GM12878 (cell line): Measurements from ENCODE around the gene PAQR8. TPM values are rescaled to one million over a fixed set of nuclear protein-coding genes. Genes with fewer than 3 reads are reported as not detected.

Source experiments
- ATAC-seq: fragments of 200-7000 bp; cut with Tn5 transposase; 3 replicates; pipeline ENCODE4 v1.9.1; 2020; ENCODE audit warnings: mild to moderate bottlenecking, moderate library complexity
- BruUV-seq: library from RNA; stranded (reverse); fragments of 400-500 nt; replicated peaks from 2 replicates; lab custom pipeline; 2021; lab: Mats Ljungman, UMichigan
- CTCF ChIA-PET: fragments of 300-600 bp; sonication (Branson Sonifier 250); formaldehyde crosslinking; extraction: SDS; loops from one replicate; lab custom pipeline; 2021; ENCODE audit warnings: inconsistent platforms; lab: Yijun Ruan, JAX
- POLR2A ChIA-PET: fragments of 350-600 bp; formaldehyde crosslinking; extraction: SDS; loops from one replicate; lab custom pipeline; 2021; ENCODE audit warnings: inconsistent platforms; lab: Charles Lee
- RAD21 ChIA-PET: fragments of 300-600 bp; sonication (Branson Sonifier 250); formaldehyde crosslinking; loops from one replicate; lab custom pipeline; 2023; ENCODE audit warnings: antibody characterized with exemption; ENCODE audit not compliant: unreplicated experiment; lab: Charles Lee
- SMC1A ChIA-PET: fragments of 300-600 bp; sonication (Branson Sonifier 250); formaldehyde crosslinking; loops from one replicate; lab custom pipeline; 2023; ENCODE audit not compliant: unreplicated experiment, uncharacterized antibody; lab: Charles Lee
- DNase-seq: peaks from one replicate; pipeline ENCODE4 v3.0.0-alpha.2; 2011; ENCODE audit warnings: low read depth, low spot score
- FAIRE-seq: peaks from 3 replicates; lab custom pipeline; 2011; peaks lifted over from hg19 to GRCh38; lab: Jason Lieb, UNC
- H2AFZ ChIP-seq: 2 replicates; pipeline ENCODE4 v1.6.0; 2011; ENCODE audit warnings: low read depth, low read length, control low read depth; ENCODE audit not compliant: control insufficient read depth
- H3K27ac ChIP-seq: 2 replicates; pipeline ENCODE4 v1.5.1; 2011; ENCODE audit warnings: control low read depth; ENCODE audit not compliant: control insufficient read depth, insufficient read depth
- H3K27me3 ChIP-seq, 2 experiments: replicated peaks in 1 of 2; 2 replicates each; pipeline versions ENCODE4 v1.6.0 to v1.6.1; 2011; ENCODE audit warnings: low read length in 1 of 2; ENCODE audit not compliant: control insufficient read depth in 2 of 2, insufficient read depth in 2 of 2
- H3K36me3 ChIP-seq, 2 experiments: 2 replicates each; pipeline ENCODE4 v1.5.1; 2011; ENCODE audit warnings: low read length in 1 of 2; ENCODE audit not compliant: control insufficient read depth in 2 of 2, insufficient read depth in 2 of 2
- H3K4me1 ChIP-seq: 2 replicates; pipeline ENCODE4 v1.6.1; 2011; ENCODE audit warnings: mild to moderate bottlenecking, low read length, moderate library complexity, mixed read lengths; ENCODE audit not compliant: control insufficient read depth, insufficient read depth
- H3K4me2 ChIP-seq: 2 replicates; pipeline ENCODE4 v1.6.0; 2011; ENCODE audit warnings: control low read depth; ENCODE audit not compliant: control insufficient read depth, insufficient read depth
- H3K4me3 ChIP-seq: fragments of 200-600 bp; sonication (generic); 2 replicates; pipeline ENCODE4 v1.5.1; 2016
- H3K79me2 ChIP-seq: 2 replicates; pipeline ENCODE4 v1.6.0; 2011; ENCODE audit warnings: low read length; ENCODE audit not compliant: control insufficient read depth, insufficient read depth
- H3K9ac ChIP-seq: 2 replicates; pipeline ENCODE4 v1.8.0; 2011; ENCODE audit warnings: low read length, control low read depth, mixed read lengths; ENCODE audit not compliant: control insufficient read depth, insufficient read depth
- H3K9me3 ChIP-seq: replicated peaks from 3 replicates; pipeline ENCODE4 v1.5.1; 2011; ENCODE audit warnings: mild to moderate bottlenecking, low read length; ENCODE audit not compliant: control insufficient read depth, insufficient read depth
- H4K20me1 ChIP-seq: 2 replicates; pipeline ENCODE4 v1.6.0; 2011; ENCODE audit not compliant: control insufficient read depth, insufficient read depth
- ASH2L ChIP-seq: fragments of 300-600, 200-600 bp; sonication (generic); IDR thresholded peaks from 2 replicates; pipeline ENCODE4 v1.6.1; 2017; ENCODE audit warnings: low read depth, mild to moderate bottlenecking, borderline replicate concordance
- ATF3 ChIP-seq: IDR thresholded peaks from 2 replicates; pipeline ENCODE4 v1.6.1; 2011; ENCODE audit warnings: low read depth, mild to moderate bottlenecking, low read length, moderate library complexity, borderline replicate concordance; ENCODE audit errors: extremely low read depth
- BCL11A ChIP-seq: IDR thresholded peaks from 2 replicates; pipeline ENCODE4 v1.6.1; 2011; ENCODE audit warnings: low read depth, low read length
- CTCF ChIP-seq, 3 experiments: IDR thresholded peaks in 2 of 3; conservative IDR thresholded peaks in 1 of 3; 2 replicates each; pipeline ENCODE4 v1.5.1; 2011; ENCODE audit warnings: low read depth in 3 of 3, low read length in 3 of 3, mild to moderate bottlenecking in 3 of 3, control low read depth in 2 of 3, moderate library complexity in 2 of 3, inconsistent platforms in 1 of 3, mixed read lengths in 1 of 3; ENCODE audit not compliant: control insufficient read depth in 2 of 3, insufficient read depth in 1 of 3; ENCODE audit errors: extremely low read depth in 1 of 3
- DPF2 ChIP-seq: fragments of 450-650 bp; IDR thresholded peaks from 2 replicates; pipeline ENCODE4 v1.6.1; 2017; ENCODE audit warnings: mild to moderate bottlenecking
- EZH2 ChIP-seq: IDR thresholded peaks from 2 replicates; pipeline ENCODE4 v1.6.1; 2012; ENCODE audit warnings: low read depth, mild to moderate bottlenecking, control low read depth, inconsistent platforms, low read length, borderline replicate concordance; ENCODE audit not compliant: control insufficient read depth
- HCFC1 ChIP-seq: fragments of 150-350 bp; IDR thresholded peaks from 2 replicates; pipeline ENCODE4 v1.6.1; 2014; ENCODE audit warnings: low read length
- PML ChIP-seq: IDR thresholded peaks from 2 replicates; pipeline ENCODE4 v1.6.1; 2012; ENCODE audit warnings: low read length, inconsistent platforms
- RAD51 ChIP-seq: fragments of 450-650 bp; IDR thresholded peaks from 2 replicates; pipeline ENCODE4 v1.6.1; 2016; ENCODE audit warnings: moderate library complexity, mild to moderate bottlenecking, inconsistent platforms
- REST ChIP-seq: IDR thresholded peaks from 2 replicates; pipeline ENCODE4 v1.6.1; 2012; ENCODE audit warnings: mild to moderate bottlenecking, low read depth, low read length
- YBX1 ChIP-seq: fragments of 450-650 bp; IDR thresholded peaks from 2 replicates; pipeline ENCODE4 v1.6.1; 2016; ENCODE audit warnings: antibody characterized with exemption
- ZNF687 ChIP-seq: fragments of 450-650 bp; IDR thresholded peaks from 2 replicates; pipeline ENCODE4 v1.6.1; 2017; ENCODE audit warnings: mild to moderate bottlenecking, moderate library complexity
- WGBS: methylation state at CpG from one replicate; pipeline ENCODE4 v1.1.6; 2016; ENCODE audit warnings: low lambda C conversion rate; ENCODE audit not compliant: insufficient replicate concordance, insufficient coverage; ENCODE audit errors: missing lambda C conversion rate; 5-methylcytosine and 5-hydroxymethylcytosine counted together
- in situ Hi-C: fragments of 300-500 bp; cut with MboI; formaldehyde crosslinking; loops from 9 replicates; pipeline ENCODE4 v1.14.3; 2018; ENCODE audit warnings: mixed read lengths
- intact Hi-C: fragments of 100-400 bp; cut with micrococcal nuclease; formaldehyde crosslinking; loops from one replicate; pipeline ENCODE4 v1.14.2; 2022; ENCODE audit not compliant: unreplicated experiment
- polyA plus RNA-seq, 11 experiments: library from polyadenylated mRNA; depleted of rRNA in 4 of 11; unstranded in 6 of 11; stranded (reverse) in 5 of 11; fragments of >200 nt; fragmentation: Nextera tagmentation in 4 of 11; fragmentation: Illumina TruSeq in 1 of 11; extraction: Ambion mirVana in 4 of 11; extraction: Trizol in 1 of 11; gene quantifications; 1 replicate in 1 of 11; 2 replicates in 10 of 11; pipeline versions ENCODE4 v1.2.1 to v1.2.3, GENCODE V29; 2011 to 2016; ENCODE audit warnings: inconsistent platforms in 2 of 11, missing spikeins in 2 of 11, low read depth in 1 of 11
- total RNA-seq, 4 experiments: library from RNA; depleted of rRNA in 3 of 4; stranded (reverse); fragments of >200 nt in 3 of 4; fragmentation: Illumina TruSeq in 1 of 4; extraction: Trizol in 1 of 4; gene quantifications; 2 replicates each; pipeline versions ENCODE4 v1.2.1 to v1.2.3, GENCODE V29; 2013 to 2021

The PAQR8 gene
- total and polyA plus RNA-seq, 10 of the 15 experiments (the other 5 are each of a cell fraction or from before 2014, with no cell fraction given) = 3.9 to 22.4 (median 14.6) TPM

GRCh38 chr6:52403627-52404026, 41.7 kb downstream of the PAQR8 start:
- FAIRE-seq = no peak
- no peaks in the 10 kb centered on the region for H4K20me1 ChIP-seq
- peaks cover 8% of the 10 kb centered on the region in 2 experiments; a peak in 3 of 4 replicates for H3K36me3 ChIP-seq
- RAD21 ChIA-PET = interaction anchor here (1.3 to 10.9 kb wide), 3 partner anchors 13 to 118 kb away, joined by 4 to 224 read pairs (median 6); partner anchors contain the start of gene MCM3
- POLR2A ChIA-PET = interaction anchor here (0.5 kb wide), 1 partner anchor 1386 kb away, joined by 3 read pairs; no protein-coding TSS in a partner anchor
- no peak overlapping the region for H3K4me2 ChIP-seq
- H3K9ac ChIP-seq = no peak overlapping the region
- in situ Hi-C loops (no loop called here), intact Hi-C loops (no loop called here)
- CTCF ChIA-PET = interaction anchor here (1.1 to 14.7 kb wide), 4 partner anchors 12 to 240 kb away, joined by 4 to 441 read pairs (median 8); partner anchors contain the start of gene MCM3
- H3K9me3 ChIP-seq = no peaks in the 10 kb centered on the region
- SMC1A ChIA-PET = interaction anchor here (0.9 to 12.8 kb wide), 5 partner anchors 95 to 259 kb away, joined by 3 to 358 read pairs (median 3); partner anchors contain the start of gene MCM3
- WGBS = 93% methylated on average over 9 of the region's 9 CpGs
- H3K27me3 ChIP-seq = no peaks in the 10 kb centered on the region
- ATAC-seq = no peak
- H2AFZ ChIP-seq = no peak overlapping the region
- H3K79me2 ChIP-seq = no peaks in the 10 kb centered on the region
- no peak overlapping the region for H3K27ac ChIP-seq
- no peak overlapping the region for H3K4me3 ChIP-seq
- H3K4me1 ChIP-seq = peaks cover 10% of the 10 kb centered on the region
- DNase-seq = no peak
- no TSS peak for BruUV-seq
- TF ChIP-seq HCFC1 = no peak
- no peak for TF ChIP-seq CTCF (IDR thresholded peaks at IDR 0.05 in 2 of 3, conservative IDR thresholded peaks at IDR 0.05 in 1 of 3; ENCODE audit: control insufficient read depth in 2 of 3, extremely low read depth in 1 of 3, insufficient read depth in 1 of 3, low read depth in 3 of 3, low read length in 3 of 3)
- no peak for TF ChIP-seq RAD51
- TF ChIP-seq EZH2 = no peak
- no peak for TF ChIP-seq YBX1
- TF ChIP-seq BCL11A = no peak
- no peak for TF ChIP-seq REST
- no peak for TF ChIP-seq PML
- TF ChIP-seq ASH2L = no peak
- no peak for TF ChIP-seq ATF3
- TF ChIP-seq ZNF687 = no peak
- no peak for TF ChIP-seq DPF2
